GM19455 (cell line): ENCODE results near the gene PCDHB7.
"Not testable (repeated sequence)": the region's sequence is repeated elsewhere in the genome, so short reads cannot be mapped to it uniquely, and the experiment has no call there.

Experiments used
- ATAC-seq: cut with Tn5 transposase; IDR thresholded peaks from one replicate; pipeline ENCODE4 v1.9.1; 2021; ENCODE audit not compliant: unreplicated experiment

The PCDHB7 gene

DNA sequence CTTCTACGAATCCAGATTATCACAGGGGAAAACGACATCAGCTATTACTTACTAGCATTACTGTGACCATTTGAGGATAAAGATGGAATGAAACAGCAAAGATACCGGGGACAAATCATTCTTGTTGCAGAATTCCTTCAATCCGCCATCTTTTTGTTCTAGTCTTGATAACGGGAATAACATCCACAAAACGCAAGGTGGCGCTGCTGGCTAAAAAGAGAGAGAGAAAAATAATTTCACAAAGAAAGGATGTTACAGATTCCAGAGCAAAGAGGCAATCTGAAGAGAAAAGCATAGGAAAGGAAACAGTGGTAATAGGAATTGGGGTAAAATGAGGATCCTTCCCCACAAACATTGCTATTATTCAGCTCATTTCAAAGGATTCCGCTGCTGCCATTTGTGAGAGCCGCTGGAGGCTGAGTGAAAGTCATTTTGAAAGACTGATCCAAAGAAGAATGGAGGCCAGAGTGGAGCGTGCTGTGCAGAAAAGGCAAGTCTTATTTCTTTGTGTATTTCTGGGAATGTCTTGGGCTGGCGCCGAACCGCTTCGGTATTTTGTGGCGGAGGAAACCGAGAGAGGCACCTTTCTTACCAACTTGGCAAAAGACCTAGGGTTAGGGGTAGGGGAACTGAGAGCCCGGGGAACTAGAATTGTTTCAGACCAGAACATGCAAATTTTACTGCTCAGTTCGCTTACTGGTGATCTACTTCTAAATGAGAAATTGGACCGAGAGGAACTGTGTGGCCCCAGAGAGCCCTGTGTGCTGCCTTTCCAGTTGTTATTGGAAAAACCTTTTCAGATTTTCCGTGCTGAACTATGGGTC is at the start of gene PCDHB7:
Gene PCDHB7 (plus strand): TSS at position 264 of the 824 bp plus-strand sequence. CDS start 192 bp downstream, at position 456.
- no peak for ATAC-seq

DNA sequence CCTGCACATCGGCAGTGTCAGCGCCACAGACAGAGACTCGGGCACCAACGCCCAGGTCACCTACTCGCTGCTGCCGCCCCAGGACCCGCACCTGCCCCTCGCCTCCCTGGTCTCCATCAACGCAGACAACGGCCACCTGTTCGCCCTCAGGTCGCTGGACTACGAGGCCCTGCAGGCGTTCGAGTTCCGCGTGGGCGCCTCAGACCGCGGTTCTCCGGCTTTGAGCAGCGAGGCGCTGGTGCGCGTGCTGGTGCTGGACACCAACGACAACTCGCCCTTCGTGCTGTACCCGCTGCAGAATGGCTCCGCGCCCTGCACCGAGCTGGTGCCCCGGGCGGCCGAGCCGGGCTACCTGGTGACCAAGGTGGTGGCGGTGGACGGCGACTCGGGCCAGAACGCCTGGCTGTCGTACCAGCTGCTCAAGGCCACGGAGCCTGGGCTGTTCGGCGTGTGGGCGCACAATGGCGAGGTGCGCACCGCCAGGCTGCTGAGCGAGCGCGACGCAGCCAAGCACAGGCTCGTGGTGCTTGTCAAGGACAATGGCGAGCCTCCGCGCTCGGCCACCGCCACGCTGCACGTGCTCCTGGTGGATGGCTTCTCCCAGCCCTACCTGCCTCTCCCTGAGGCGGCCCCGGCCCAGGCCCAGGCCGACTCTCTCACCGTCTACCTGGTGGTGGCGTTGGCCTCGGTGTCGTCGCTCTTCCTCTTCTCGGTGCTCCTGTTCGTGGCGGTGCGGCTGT is 48.9 kb upstream of the PCDHB7 start:
- ATAC-seq = not testable (repeated sequence)

DNA sequence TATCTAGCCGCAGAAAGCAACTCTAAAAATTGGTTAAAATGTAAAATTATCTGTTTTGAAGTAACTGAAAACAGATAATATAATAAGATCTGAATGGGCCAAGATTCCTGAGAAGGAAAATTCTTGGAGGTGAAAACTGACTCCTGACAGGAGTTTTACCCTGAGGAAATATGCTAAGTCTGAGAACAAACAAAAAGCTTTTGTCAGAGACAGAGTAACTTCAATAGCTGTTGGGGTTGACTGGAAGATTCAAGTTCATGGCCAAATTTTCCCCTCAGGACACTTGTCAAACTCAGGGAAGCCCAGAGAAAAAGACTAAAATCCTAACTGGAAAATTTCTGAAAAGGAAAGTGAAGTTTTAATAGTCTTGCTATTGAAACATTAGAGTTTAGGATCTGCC is 45.1 kb upstream of the PCDHB7 start:
- no peak for ATAC-seq

DNA sequence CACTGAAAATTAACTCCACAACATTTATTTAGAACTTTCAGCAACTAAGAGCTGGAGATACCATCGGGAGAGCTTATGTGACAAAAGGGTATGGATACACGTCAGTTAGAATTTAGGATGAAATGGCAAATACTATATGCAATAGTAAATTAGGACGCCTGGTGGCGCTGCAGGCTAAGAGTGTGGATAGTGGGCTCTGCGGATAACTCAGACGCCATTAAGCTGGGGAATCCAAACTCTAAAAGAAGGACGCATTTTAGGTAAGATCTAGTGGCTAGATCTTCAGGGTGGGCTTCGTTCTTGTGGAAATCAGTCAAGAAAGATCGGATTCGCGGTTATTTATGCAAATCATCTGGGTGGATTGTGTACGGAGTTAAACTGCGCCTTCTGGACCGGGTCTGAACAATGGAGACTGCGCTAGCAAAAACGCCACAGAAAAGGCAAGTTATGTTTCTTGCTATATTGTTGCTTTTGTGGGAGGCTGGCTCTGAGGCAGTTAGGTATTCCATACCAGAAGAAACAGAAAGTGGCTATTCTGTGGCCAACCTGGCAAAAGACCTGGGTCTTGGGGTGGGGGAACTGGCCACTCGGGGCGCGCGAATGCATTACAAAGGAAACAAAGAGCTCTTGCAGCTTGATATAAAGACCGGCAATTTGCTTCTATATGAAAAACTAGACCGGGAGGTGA is 37.3 kb upstream of the PCDHB7 start, which contains the start of gene PCDHB5:
Gene PCDHB5 (plus strand): TSS at position 177 of the 688 bp plus-strand sequence. CDS start 229 bp downstream, at position 406.
- no peak for ATAC-seq

DNA sequence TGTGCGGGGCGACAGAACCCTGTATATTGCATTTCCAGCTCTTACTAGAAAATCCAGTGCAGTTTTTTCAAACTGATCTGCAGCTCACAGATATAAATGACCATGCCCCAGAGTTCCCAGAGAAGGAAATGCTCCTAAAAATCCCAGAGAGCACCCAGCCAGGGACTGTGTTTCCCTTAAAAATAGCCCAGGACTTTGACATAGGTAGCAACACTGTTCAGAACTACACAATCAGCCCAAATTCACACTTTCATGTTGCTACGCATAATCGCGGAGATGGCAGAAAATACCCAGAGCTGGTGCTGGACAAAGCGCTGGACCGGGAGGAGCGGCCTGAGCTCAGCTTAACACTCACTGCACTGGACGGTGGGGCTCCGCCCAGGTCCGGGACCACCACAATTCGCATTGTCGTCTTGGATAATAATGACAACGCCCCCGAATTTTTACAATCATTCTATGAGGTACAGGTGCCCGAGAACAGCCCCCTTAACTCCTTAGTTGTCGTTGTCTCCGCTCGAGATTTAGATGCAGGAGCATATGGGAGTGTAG is 36.7 kb upstream of the PCDHB7 start:
- no peak for ATAC-seq

DNA sequence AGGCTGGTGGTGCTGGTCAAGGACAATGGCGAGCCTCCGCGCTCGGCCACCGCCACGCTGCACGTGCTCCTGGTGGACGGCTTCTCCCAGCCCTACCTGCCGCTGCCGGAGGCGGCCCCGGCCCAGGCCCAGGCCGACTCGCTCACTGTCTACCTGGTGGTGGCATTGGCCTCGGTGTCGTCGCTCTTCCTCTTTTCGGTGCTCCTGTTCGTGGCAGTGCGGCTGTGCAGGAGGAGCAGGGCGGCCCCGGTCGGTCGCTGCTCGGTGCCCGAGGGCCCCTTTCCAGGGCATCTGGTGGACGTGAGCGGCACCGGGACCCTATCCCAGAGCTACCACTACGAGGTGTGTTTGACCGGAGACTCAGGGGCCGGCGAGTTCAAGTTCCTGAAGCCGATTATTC is 35.1 kb upstream of the PCDHB7 start:
- not testable (repeated sequence) for ATAC-seq

DNA sequence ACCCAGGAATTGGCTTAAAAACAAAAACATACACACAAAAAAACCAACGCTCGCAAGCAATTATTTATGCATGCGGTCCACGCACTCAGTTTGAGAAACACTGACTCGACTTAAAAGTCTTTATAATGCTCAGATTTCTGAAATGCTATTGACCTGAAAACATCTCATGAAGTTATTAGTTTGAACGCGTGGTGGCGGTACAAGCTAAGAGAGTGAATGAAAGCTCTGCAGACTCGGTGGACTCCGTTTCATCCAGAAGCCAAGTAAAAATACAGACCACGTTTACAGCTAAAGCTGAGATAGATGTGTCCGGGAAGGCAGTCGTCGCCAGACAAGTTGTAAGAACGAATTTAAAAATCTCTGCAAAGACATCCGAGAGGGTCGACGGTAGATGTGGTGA is 22.6 kb upstream of the PCDHB7 start, which contains the start of gene PCDHB6:
Gene PCDHB6 (plus strand): TSS at position 246 of the 400 bp plus-strand sequence. CDS start 201 bp downstream, outside the sequence.
- no peak for ATAC-seq

DNA sequence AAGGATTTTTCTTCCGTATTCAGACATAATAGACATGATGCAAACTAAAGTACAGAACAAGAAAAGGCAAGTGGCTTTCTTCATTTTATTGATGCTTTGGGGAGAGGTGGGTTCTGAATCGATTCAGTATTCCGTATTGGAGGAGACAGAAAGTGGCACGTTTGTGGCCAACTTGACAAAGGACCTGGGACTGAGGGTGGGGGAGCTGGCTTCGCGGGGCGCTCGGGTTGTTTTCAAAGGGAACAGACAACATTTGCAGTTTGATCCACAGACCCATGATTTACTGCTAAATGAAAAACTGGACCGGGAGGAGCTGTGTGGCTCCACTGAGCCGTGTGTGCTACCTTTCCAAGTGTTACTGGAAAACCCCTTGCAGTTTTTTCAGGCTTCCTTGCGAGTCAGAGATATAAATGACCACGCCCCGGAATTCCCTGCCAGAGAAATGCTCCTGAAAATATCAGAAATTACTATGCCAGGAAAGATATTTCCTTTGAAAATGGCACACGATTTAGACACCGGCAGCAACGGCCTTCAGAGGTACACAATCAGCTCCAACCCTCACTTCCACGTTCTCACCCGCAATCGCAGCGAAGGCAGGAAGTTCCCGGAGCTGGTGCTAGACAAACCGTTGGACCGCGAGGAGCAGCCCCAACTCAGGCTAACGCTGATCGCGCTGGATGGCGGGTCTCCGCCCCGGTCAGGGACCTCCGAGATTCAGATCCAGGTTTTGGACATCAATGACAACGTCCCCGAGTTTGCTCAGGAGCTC is 22.0 kb upstream of the PCDHB7 start:
- ATAC-seq = no peak

DNA sequence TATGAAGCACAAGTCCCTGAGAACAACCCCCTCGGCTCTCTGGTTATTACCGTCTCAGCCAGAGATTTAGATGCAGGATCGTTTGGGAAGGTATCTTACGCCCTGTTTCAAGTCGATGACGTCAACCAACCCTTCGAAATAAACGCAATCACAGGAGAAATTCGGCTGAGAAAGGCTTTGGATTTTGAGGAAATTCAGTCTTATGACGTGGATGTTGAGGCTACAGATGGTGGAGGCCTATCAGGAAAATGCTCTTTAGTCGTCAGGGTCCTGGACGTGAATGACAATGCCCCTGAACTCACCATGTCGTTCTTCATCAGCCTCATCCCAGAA is 21.5 kb upstream of the PCDHB7 start:
- ATAC-seq = no peak

DNA sequence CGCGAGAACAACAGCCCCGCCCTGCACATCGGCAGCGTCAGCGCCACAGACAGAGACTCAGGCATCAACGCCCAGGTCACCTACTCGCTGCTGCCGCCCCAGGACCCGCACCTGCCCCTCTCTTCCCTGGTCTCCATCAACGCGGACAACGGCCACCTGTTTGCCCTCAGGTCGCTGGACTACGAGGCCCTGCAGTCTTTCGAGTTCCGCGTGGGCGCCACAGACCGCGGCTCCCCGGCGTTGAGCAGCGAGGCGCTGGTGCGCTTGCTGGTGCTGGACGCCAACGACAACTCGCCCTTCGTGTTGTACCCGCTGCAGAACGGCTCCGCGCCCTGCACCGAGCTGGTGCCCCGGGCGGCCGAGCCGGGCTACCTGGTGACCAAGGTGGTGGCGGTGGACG is 20.8 kb upstream of the PCDHB7 start:
- not testable (repeated sequence) for ATAC-seq

DNA sequence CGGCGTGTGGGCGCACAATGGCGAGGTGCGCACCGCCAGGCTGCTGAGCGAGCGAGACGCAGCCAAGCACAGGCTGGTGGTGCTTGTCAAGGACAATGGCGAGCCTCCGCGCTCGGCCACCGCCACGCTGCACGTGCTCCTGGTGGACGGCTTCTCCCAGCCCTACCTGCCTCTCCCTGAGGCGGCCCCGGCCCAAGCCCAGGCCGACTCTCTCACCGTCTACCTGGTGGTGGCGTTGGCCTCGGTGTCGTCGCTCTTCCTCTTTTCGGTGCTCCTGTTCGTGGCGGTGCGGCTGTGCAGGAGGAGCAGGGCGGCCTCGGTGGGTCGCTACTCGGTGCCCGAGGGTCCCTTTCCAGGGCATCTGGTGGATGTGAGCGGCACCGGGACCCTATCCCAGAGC is 20.3 kb upstream of the PCDHB7 start:
- not testable (repeated sequence) for ATAC-seq

DNA sequence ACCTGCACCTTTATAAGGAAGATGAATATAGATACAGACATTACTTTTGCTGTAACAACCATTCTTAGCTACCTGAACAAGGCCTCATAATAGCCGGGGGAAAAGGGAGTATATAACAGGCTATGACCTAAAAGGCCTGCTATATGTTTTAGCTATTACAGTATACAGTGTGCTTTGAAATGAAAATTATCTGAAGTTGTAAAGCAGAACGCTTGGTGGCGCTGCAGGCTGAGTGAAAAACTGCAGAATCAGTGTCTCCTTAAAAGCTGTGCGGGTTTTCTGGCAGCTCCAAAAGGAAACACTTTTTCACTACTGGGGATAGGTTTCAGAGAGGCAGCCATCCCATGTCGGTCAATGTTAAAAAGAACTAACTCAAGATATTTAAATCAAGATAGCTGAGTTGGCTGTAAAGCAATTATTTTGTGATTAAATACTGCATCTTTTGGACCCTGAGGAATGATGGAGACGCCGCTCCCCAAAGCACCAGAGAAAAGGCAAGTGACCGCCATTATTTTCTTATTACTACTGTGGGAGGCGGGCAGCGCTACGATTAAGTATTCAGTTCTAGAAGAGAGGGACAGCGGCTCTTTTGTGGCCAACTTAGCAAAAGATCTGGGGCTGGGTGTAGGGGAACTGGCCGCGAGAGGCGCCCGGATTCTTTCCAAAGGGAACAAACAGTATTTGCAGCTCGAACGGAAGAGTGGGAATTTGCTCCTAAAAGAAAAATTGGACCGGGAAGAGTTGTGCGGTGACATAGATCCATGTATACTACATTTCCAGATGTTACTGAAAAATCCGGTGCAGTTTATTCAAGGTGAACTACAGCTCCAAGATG is 16.7 kb upstream of the PCDHB7 start:
- no peak for ATAC-seq

DNA sequence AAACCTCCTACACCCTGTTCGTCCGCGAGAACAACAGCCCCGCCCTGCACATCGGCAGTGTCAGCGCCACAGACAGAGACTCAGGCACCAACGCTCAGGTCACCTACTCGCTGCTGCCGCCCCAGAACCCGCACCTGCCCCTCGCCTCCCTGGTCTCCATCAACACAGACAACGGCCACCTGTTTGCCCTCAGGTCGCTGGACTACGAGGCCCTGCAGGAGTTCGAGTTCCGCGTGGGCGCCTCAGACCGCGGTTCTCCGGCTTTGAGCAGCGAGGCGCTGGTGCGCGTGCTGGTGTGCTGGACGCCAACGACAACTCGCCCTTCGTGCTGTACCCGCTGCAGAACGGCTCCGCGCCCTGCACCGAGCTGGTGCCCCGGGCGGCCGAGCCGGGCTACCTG is 15.1 kb upstream of the PCDHB7 start:
- not testable (repeated sequence) for ATAC-seq

DNA sequence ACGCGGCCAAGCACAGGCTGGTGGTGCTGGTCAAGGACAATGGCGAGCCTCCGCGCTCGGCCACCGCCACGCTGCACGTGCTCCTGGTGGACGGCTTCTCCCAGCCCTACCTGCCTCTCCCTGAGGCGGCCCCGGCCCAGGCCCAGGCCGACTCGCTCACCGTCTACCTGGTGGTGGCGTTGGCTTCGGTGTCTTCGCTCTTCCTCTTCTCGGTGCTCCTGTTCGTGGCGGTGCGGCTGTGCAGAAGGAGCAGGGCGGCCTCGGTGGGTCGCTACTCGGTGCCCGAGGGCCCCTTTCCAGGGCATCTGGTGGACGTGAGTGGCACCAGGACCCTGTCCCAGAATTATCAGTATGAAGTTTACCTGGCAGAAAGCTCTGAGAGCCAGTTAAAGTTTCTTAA is 14.5 kb upstream of the PCDHB7 start:
- ATAC-seq = not testable (repeated sequence)

DNA sequence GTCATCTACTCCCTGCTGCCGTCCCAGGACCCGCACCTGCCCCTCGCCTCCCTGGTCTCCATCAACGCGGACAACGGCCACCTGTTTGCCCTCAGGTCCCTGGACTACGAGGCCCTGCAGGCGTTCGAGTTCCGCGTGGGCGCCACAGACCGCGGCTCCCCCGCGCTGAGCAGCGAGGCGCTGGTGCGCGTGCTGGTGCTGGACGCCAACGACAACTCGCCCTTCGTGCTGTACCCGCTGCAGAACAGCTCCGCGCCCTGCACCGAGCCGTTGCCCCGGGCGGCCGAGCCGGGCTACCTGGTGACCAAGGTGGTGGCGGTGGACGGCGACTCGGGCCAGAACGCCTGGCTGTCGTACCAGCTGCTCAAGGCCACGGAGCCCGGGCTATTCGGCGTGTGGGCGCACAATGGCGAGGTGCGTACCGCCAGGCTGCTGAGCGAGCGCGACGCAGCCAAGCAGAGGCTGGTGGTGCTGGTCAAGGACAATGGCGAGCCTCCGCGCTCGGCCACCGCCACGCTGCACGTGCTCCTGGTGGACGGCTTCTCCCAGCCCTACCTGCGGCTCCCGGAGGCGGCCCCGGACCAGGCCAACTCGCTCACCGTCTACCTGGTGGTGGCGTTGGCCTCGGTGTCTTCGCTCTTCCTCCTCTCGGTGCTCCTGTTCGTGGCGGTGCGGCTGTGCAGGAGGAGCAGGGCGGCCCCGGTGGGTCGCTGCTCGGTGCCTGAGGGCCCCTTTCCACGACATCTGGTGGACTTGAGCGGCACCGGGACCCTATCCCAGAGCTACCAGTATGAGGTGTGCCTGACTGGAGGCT is 2.1 kb downstream of the PCDHB7 start:
- ATAC-seq = not testable (repeated sequence)

DNA sequence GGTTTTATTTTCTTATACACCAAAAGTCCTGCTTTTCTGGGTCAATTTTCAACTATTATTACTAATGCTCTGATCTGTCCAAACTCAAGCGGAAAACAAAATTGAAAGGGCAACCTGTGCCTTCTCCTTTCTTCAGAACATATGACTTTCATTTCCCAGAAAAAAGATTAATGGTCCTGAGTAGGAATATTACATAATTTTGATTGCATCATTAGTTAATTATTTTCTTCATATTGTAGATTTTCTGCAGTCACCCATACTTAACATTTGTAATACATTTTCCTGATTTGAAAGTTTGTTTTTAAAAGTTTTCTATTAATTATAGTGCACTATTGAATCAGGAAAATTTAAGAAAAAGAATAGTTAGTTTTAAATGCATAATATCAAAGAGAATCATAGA is 3.5 kb downstream of the PCDHB7 start:
- ATAC-seq = no peak

DNA sequence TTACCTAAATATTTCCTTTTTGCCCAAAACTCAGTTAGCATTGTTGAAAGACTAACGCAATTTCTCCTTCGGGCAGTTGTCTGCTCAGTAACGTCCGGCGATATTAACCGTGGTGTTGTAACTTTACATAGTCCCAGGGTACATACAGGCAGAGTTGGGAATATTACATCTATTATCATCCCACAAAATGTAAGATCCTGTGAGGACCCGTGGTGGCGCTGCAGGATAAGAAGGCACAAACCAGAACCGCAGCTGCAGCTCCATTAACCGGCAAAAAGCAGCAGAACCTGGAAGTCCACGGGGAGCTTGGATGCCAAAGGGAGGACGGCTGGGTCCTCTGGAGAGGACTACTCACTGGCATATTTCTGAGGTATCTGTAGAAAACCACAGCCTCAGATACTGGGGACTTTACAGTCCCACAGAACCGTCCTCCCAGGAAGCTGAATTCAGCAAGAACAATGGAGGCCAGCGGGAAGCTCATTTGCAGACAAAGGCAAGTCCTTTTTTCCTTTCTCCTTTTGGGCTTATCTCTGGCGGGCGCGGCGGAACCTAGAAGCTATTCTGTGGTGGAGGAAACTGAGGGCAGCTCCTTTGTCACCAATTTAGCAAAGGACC is 5.2 kb downstream of the PCDHB7 start, which contains the start of gene PCDHB8:
Gene PCDHB8 (plus strand): TSS at position 214 of the 615 bp plus-strand sequence. CDS start 245 bp downstream, at position 459.
- ATAC-seq = not testable (repeated sequence)

DNA sequence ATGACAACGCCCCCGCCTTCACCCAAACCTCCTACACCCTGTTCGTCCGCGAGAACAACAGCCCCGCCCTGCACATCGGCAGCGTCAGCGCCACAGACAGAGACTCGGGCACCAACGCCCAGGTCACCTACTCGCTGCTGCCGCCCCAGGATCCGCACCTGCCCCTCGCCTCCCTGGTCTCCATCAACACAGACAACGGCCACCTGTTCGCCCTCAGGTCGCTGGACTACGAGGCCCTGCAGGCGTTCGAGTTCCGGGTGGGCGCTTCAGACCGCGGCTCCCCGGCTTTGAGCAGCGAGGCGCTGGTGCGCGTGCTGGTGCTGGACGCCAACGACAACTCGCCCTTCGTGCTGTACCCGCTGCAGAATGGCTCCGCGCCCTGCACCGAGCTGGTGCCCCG is 6.9 kb downstream of the PCDHB7 start:
- ATAC-seq = not testable (repeated sequence)
